ENCODE data around the gene HSPA12B. TPM values are rescaled to one million over a fixed set of nuclear protein-coding genes. Genes with fewer than 3 reads are reported as not detected.

The HSPA12B gene
- total and polyA plus RNA-seq, 2 of the 8 experiments (the other 6 are each of a cell fraction or from before 2014, with no cell fraction given), result 2.2 to 4.3 TPM

GRCh38 chr20:3693376-3693775 lies 39.1 kb upstream of the HSPA12B start (continued):
- TF ChIP-seq CHD7 (IDR thresholded peaks at IDR 0.05; ENCODE audit: insufficient replicate concordance, low read length) (no peak), MAFK (IDR thresholded peaks at IDR 0.05; ENCODE audit: low read depth, low read length) (no peak), FOSL1 (IDR thresholded peaks at IDR 0.05; ENCODE audit: insufficient read depth, low read depth, low read length) (no peak), ATF2 (IDR thresholded peaks at IDR 0.05; ENCODE audit: low read length) (no peak), SIRT6 (IDR thresholded peaks at IDR 0.05; ENCODE audit: low read length) (no peak), YY1 (IDR thresholded peaks at IDR 0.05; ENCODE audit: low read depth, low read length) (no peak), CBX8 (IDR thresholded peaks at IDR 0.05; ENCODE audit: borderline replicate concordance, low read depth, low read length) (no peak), TCF12 (IDR thresholded peaks at IDR 0.05; ENCODE audit: low read depth, low read length) (no peak), BRCA1 (IDR thresholded peaks at IDR 0.05; ENCODE audit: low read depth, low read length) (no peak), KDM1A (IDR thresholded peaks at IDR 0.05; ENCODE audit: borderline replicate concordance, low read length) (no peak), ZNF274 (IDR thresholded peaks at IDR 0.05; ENCODE audit: borderline replicate concordance, extremely low read depth, low read length) (no peak)

Data from H1 (cell line).